Keratinocyte (primary cell): ENCODE results near the gene DOP1A. TPM values are rescaled to one million over a fixed set of nuclear protein-coding genes. Genes with fewer than 3 reads are reported as not detected.

ENCODE experiments used
- DNase-seq: peaks from one replicate; pipeline ENCODE4 v3.0.0-alpha.2; 2011; ENCODE audit warnings: low read depth, missing footprints, low spot score
- FAIRE-seq: peaks from 2 replicates; lab custom pipeline; 2011; peaks lifted over from hg19 to GRCh38; lab: Jason Lieb, UNC
- H2AFZ ChIP-seq: 2 replicates; pipeline ENCODE4 v1.6.0; 2012; ENCODE audit warnings: low read length, control low read depth, inconsistent platforms; ENCODE audit not compliant: control insufficient read depth
- H3K27ac ChIP-seq: 2 replicates; pipeline ENCODE4 v1.5.1; 2011; ENCODE audit warnings: low read length; ENCODE audit not compliant: control insufficient read depth, insufficient read depth
- H3K27me3 ChIP-seq: 3 replicates; pipeline ENCODE4 v1.6.0; 2011; ENCODE audit warnings: low read length; ENCODE audit not compliant: control insufficient read depth, insufficient read depth; ENCODE audit errors: extremely low read depth
- H3K36me3 ChIP-seq, 2 experiments: 2 replicates in 1 of 2; 3 replicates in 1 of 2; pipeline ENCODE4 v1.5.1; 2011; ENCODE audit warnings: low read length in 2 of 2, mild to moderate bottlenecking in 1 of 2; ENCODE audit not compliant: control insufficient read depth in 2 of 2, insufficient read depth in 2 of 2; ENCODE audit errors: extremely low read depth in 1 of 2
- H3K4me1 ChIP-seq: 3 replicates; pipeline ENCODE4 v1.5.1; 2011; ENCODE audit warnings: low read length; ENCODE audit not compliant: control insufficient read depth, insufficient read depth; ENCODE audit errors: extremely low read depth
- H3K4me2 ChIP-seq: 3 replicates; pipeline ENCODE4 v1.6.0; 2011; ENCODE audit warnings: low read depth, low read length; ENCODE audit not compliant: control insufficient read depth, insufficient read depth; ENCODE audit errors: extremely low read depth
- H3K4me3 ChIP-seq, 3 experiments: fragments of 200-600 bp in 1 of 3; sonication (generic) in 1 of 3; 2 replicates in 2 of 3; 3 replicates in 1 of 3; pipeline ENCODE4 v1.5.1; 2011 to 2016; ENCODE audit warnings: low read length in 3 of 3, mild to moderate bottlenecking in 3 of 3, control low read depth in 2 of 3, inconsistent platforms in 1 of 3, low read depth in 1 of 3, mixed read lengths in 1 of 3, mixed run types in 1 of 3, moderate library complexity in 1 of 3; ENCODE audit not compliant: control insufficient read depth in 2 of 3, insufficient read depth in 2 of 3; ENCODE audit errors: extremely low read depth in 1 of 3
- H3K79me2 ChIP-seq: 2 replicates; pipeline ENCODE4 v1.6.0; 2012; ENCODE audit warnings: low read length; ENCODE audit not compliant: control insufficient read depth, insufficient read depth
- H3K9ac ChIP-seq: 3 replicates; pipeline ENCODE4 v1.6.0; 2011; ENCODE audit warnings: low read length; ENCODE audit not compliant: control insufficient read depth, insufficient read depth; ENCODE audit errors: extremely low read depth
- H3K9me1 ChIP-seq: 3 replicates; pipeline ENCODE4 v1.6.0; 2011; ENCODE audit warnings: low read length; ENCODE audit not compliant: control insufficient read depth, insufficient read depth; ENCODE audit errors: extremely low read depth
- H3K9me3 ChIP-seq: 2 replicates; pipeline ENCODE4 v1.5.1; 2012; ENCODE audit warnings: low read depth, low read length; ENCODE audit not compliant: control insufficient read depth
- H4K20me1 ChIP-seq: 3 replicates; pipeline ENCODE4 v1.6.0; 2011; ENCODE audit warnings: low read length; ENCODE audit not compliant: control insufficient read depth, insufficient read depth; ENCODE audit errors: extremely low read depth
- CTCF ChIP-seq, 3 experiments: IDR thresholded peaks in 1 of 3; conservative IDR thresholded peaks in 1 of 3; optimal IDR thresholded peaks in 1 of 3; 2 replicates in 2 of 3; 3 replicates in 1 of 3; pipeline versions ENCODE3 to v1.5.1; 2011; ENCODE audit warnings: low read length in 3 of 3, mild to moderate bottlenecking in 3 of 3, moderate library complexity in 2 of 3, control low read depth in 1 of 3, inconsistent platforms in 1 of 3; ENCODE audit not compliant: insufficient read depth in 2 of 3; ENCODE audit errors: extremely low read depth in 1 of 3
- EZH2 ChIP-seq: IDR thresholded peaks from one replicate; pipeline ENCODE4 v1.6.1; 2012; ENCODE audit warnings: inconsistent platforms, mild to moderate bottlenecking, low read length, moderate library complexity
- dilution Hi-C: fragments of 300-500 bp; cut with MboI; formaldehyde crosslinking; loops from one replicate; pipeline ENCODE4 v1.7.0; 2020; ENCODE audit warnings: low sequenced_read_pairs; ENCODE audit not compliant: extremely low pct_ligation_motif_present
- polyA plus RNA-seq, 5 experiments: library from polyadenylated mRNA; depleted of rRNA in 3 of 5; stranded (reverse) in 3 of 5; stranded (forward) in 1 of 5; unstranded in 1 of 5; fragments of >200 nt; gene quantifications; 1 replicate in 1 of 5; 2 replicates in 3 of 5; 3 replicates in 1 of 5; pipeline versions ENCODE4 v1.2.1 to v1.2.3, GENCODE V29; 2011 to 2012; ENCODE audit warnings: missing spikeins in 2 of 5, low read depth in 1 of 5, low replicate concordance in 1 of 5

Gene DOP1A
- polyA plus RNA-seq, 1 donor (not counting 4 experiments of a cell fraction or from before 2014, with no cell fraction given) = 14.1 TPM

DNA sequence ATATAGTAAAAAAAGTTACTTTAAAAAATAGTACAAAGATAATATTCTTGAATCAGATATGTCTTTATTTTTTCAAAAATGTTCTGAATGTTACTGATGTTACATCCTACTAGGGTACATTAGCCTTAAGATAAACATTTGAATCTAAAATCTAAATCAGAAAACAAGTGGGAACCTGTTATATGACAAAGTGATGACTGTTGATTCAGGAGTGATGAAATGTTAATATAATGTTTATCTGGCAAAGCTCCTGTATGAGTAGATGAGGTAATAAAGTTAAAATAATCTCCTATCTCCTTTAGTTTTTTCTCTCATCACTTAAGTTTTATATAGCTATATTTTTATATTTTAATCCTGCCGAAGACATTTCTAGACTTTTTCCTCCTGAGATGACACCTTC lies 4.2 kb downstream of the DOP1A start:
- peak overlapping the region; percentile 96 for H3K4me2 ChIP-seq
- no peak for DNase-seq
- H3K9me3 ChIP-seq = no peaks in the 10 kb centered on the region
- peak overlapping the region; percentile 93 for H3K27ac ChIP-seq
- H3K4me1 ChIP-seq = peaks cover 40% of the 10 kb centered on the region
- H3K9me1 ChIP-seq = no peaks in the 10 kb centered on the region
- no peaks in the 10 kb centered on the region for H3K27me3 ChIP-seq
- FAIRE-seq = no peak
- peaks cover 45% of the 10 kb centered on the region for H3K79me2 ChIP-seq
- H3K4me3 ChIP-seq = peak overlapping the region in 1 of 3 experiments; percentile 1
- dilution Hi-C loops = no loop called here
- no peaks in the 10 kb centered on the region for H3K36me3 ChIP-seq
- no peak overlapping the region for H2AFZ ChIP-seq
- no peak for TF ChIP-seq EZH2
- no peak for TF ChIP-seq CTCF (optimal IDR thresholded peaks at IDR 0.05 in 1 of 3, IDR thresholded peaks at IDR 0.05 in 1 of 3, conservative IDR thresholded peaks at IDR 0.05 in 1 of 3; ENCODE audit: extremely low read depth in 1 of 3, insufficient read depth in 2 of 3, low read length in 3 of 3)
- no peaks in the 10 kb centered on the region for H4K20me1 ChIP-seq
- peak overlapping the region; percentile 72 for H3K9ac ChIP-seq

GRCh38 chr6:83072726-83073125 lies 5.3 kb downstream of the DOP1A start:
- H3K36me3 ChIP-seq = no peaks in the 10 kb centered on the region
- peak overlapping the region; percentile 96 for H3K4me2 ChIP-seq
- DNase-seq (no peak), FAIRE-seq (no peak)
- H3K79me2 ChIP-seq = peaks cover 45% of the 10 kb centered on the region
- TF ChIP-seq CTCF (optimal IDR thresholded peaks at IDR 0.05 in 1 of 3, IDR thresholded peaks at IDR 0.05 in 1 of 3, conservative IDR thresholded peaks at IDR 0.05 in 1 of 3; ENCODE audit: extremely low read depth in 1 of 3, insufficient read depth in 2 of 3, low read length in 3 of 3) (no peak), EZH2 (no peak)
- H2AFZ ChIP-seq = no peak overlapping the region
- H3K9ac ChIP-seq = no peak overlapping the region
- H3K4me3 ChIP-seq = no peak overlapping the region
- no peaks in the 10 kb centered on the region for H3K27me3 ChIP-seq
- H3K4me1 ChIP-seq = peaks cover 40% of the 10 kb centered on the region
- dilution Hi-C loops = no loop called here
- H3K9me3 ChIP-seq = no peaks in the 10 kb centered on the region
- peak overlapping the region; percentile 93 for H3K27ac ChIP-seq
- no peaks in the 10 kb centered on the region for H3K9me1 ChIP-seq
- no peaks in the 10 kb centered on the region for H4K20me1 ChIP-seq
